ENCODE measurements around the gene SLC1A1.
A peak's percentile ranks its signal among the peaks of the same experiment; 100 is the strongest.
"Not testable (repeated sequence)": the region's sequence is repeated elsewhere in the genome, so short reads cannot be mapped to it uniquely, and the experiment has no call there.

SLC1A1 gene

DNA sequence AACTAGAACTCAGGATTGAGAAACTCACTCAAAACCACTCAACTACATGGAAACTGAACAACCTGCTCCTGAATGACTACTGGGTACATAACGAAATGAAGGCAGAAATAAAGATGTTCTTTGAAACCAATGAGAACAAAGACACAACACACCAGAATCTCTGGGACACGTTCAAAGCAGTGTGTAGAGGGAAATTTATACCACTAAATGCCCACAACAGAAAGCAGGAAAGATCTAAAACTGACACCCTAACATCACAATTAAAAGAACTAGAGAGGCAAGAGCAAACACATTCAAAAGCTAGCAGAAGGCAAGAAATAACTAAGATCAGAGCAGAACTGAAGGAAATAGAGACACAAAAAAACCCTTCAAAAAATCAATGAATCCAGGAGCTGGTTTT is 43.6 kb downstream of the SLC1A1 start:
- intact Hi-C loops (cut with DNase I); DNase-seq: not testable (repeated sequence)

DNA sequence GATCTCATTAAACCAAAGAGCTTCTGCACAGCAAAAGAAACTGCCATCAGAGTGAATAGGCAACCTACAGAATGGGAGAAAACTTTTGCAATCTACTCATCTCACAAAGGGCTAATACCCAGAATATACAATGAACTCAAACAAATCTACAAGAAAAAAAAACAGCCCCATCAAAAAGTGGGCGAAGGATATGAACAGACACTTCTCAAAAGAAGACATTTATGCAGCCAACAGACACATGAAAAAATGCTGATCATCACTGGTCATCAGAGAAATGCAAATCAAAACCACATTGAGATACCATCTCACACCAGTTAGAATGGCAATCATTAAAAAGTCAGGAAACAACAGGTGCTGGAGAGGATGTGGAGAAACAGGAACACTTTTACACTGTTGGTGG is 45.9 kb downstream of the SLC1A1 start:
- intact Hi-C loops (cut with DNase I); DNase-seq: not testable (repeated sequence)

DNA sequence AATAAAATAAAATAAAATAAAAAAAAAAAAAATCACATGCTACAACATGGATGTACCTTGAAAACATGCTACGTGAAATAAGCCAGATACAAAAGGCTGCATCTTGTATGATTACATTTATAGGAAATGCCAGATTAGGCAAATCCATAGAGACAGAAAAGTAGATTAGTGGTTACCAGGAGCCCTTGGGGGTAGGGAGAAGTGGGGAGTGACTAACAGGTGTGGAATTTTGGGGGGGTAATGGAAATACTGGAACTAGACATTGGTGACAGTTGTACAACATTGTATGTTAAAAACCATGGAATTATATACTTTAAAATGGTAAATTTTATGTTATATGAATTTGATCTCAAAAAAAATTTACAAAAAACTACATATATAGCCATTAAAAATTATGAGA is 47.3 kb downstream of the SLC1A1 start:
- no peak for DNase-seq
- intact Hi-C loops (cut with DNase I): no loop called here

DNA sequence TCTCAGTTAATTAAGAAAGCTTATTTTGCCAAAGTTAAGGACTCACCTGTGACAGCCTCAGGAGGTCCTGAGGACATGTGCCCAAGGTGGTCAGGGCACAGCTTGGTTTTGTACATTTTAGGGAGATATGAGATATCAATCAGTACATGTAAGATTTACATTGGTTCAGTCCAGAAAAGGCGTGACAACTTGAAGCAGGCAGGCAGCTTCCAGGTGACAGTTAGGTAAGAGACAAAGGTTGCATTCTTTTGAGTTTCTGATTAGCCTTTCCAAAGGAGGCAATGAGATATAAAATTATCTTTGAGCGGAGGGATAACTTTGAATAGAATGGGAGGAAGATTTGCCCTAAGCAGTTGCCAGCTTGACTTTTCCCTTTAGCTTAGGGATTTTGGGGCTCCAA is 47.8 kb downstream of the SLC1A1 start:
- intact Hi-C loops (cut with DNase I): no loop called here
- no peak for DNase-seq

DNA sequence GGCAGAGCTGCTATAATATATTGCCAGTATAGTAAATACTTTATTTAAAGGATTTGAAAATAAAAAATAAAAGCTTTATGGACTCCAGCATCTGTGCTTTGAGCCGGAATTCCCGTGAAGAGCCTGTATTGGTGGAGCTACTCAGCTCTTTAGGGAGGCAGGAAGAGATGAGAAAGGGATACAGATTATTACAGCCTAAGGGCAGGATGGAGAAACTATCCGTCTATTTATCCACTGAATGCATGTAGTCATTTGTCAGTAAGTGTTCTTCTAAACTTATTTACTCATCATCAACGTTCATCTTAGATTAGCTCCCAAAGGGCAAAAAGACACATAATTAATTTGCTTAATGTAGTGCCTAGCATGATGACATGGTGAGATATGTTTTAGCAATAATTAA is 48.4 kb downstream of the SLC1A1 start:
- DNase-seq: no peak
- intact Hi-C loops (cut with DNase I): no loop called here

DNA sequence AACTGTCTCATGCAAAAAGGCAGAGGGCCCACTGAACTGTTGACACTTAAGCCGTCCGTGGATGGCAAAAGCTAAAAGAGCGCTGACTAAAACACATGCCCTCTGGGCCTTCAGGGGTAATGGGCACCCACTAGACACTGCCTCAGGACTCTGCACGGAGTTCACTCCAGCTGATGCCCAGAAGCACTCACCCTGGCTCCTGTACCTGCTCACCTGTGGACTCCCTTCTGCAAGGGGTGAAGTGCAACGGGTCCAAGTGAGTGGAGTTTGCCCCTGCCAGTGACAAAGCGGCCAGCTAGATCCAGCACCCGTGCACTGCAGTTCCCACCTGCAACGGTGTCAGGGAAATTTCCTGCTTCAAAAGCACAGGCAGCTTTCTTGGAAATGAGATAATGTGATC is 50.2 kb downstream of the SLC1A1 start:
- no peak for DNase-seq
- intact Hi-C loops (cut with DNase I): no loop called here

DNA sequence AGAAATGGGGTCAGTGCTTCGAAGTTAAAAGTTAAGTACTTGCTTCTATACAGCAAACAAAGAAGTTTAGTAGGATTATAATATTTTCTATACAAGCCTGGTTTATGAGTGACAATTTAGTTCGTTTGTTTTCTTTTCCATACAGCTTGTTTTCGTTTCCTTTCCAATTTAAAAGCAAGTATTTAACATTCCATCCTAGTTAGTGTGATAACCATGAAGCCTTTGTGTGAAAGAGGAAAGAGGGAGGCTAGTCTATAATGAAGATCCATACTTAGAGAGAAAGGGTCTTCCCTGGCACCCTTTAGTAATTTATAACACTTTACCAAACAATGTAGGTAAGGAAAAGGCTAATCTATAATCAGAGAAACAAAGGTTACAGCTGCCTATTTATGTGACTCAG is 51.0 kb downstream of the SLC1A1 start:
- intact Hi-C loops (cut with DNase I): no loop called here
- no peak for DNase-seq

DNA sequence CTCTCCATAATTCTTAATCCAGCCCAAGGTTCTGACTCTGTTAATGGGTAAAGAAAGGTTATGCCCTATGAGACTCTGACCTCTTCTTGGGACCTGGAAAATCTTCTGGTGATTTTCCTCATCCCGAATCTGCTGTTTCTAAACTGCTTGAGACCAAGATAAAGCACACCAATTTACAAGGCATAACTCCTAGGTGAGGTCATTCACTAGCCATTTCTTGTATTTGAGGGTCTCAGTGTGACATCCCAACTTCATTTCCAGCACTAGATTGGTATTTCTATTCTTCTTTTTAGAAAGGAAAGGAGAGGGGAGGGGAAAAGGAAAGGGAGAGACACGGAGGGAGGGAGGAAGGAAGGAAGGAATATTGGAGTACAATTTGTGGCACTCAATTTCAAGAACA is 51.6 kb downstream of the SLC1A1 start:
- no peak for DNase-seq
- intact Hi-C loops (cut with DNase I): no loop called here

DNA sequence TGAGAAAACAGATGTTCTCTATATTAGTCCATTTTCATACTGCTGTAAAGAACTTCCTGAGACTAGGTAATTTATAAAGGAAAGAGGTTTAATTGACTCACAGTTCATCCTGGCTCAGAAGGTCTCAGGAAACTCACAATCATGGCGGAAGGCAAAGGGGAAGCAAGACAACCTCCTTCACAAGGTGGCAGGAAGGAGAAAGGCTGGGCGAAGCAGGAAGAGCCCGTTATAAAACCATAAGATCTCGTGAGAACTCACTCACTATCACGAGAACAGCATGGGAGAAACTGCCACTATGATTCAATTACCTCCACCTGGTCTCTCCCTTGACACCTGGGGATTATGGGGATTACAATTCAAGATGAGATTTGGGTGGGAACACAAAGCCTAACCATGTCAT is 54.4 kb downstream of the SLC1A1 start:
- intact Hi-C loops (cut with DNase I): not testable (repeated sequence)

DNA sequence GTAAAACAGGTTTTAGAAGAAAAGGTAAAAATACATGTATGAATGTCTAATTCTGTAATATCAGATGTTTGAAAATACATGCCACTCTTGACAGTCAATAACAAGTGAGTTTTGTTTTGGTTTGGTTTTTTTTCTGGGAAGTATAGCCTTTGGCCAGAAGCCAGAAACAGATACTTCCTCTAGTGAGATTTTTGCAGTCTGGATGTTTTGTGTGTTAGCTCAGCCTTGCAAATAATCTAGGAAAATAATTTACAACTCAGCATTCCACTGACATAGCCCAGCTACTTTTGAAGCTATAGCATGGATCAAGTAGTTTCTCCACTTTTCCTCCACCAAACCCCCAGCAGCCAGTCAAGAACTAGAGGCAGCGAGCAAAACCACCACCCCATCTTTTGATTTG is 56.7 kb downstream of the SLC1A1 start:
- intact Hi-C loops (cut with DNase I): no loop called here
- DNase-seq: no peak

More for the DNA sequence above, 54.4 kb downstream of the SLC1A1 start:
- not testable (repeated sequence) for DNase-seq

DNA sequence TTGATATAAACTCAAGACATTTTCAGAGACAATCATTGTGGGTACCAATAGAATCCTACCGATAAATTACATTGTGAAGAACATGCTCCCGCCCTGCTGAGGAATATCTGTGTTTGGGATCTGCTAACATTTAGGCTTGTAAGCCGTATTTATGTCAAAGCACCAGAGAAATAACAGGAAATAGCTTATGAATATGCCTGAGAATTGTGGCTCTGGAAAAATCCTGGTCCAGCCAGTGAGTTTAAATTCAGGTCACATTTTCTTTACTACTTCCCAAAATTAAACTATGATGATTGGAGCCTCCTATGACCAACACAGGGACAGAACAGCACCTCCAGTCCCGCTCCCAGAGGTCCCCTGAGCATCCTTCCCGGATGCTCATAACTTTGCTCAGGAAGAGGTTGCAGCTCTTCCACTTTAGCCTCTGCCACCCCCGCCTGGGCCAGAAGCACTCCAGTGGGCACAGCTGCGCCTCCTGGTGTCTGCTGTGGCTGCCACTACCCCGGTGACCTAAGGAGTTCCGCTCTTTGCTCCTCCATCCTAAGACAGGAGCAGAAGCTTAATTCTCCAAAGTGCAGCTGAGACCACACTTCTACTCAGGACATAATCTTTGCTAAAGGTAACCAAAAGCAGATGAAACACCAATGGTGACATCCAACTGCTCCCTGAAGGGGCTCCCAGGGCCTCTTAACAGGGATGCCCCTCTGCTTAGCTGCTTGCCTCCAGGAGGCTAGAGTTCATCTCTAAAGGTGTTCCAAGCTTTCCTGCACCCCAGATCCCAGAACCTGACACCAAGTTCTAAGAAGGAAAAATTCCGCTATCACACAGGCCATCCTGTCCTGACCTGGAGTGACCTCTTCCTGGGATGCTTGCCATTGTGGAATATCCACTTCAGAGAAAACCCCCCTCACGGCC is 58.8 kb downstream of the SLC1A1 start:
- intact Hi-C loops (cut with DNase I): no loop called here
- no peak for DNase-seq

DNA sequence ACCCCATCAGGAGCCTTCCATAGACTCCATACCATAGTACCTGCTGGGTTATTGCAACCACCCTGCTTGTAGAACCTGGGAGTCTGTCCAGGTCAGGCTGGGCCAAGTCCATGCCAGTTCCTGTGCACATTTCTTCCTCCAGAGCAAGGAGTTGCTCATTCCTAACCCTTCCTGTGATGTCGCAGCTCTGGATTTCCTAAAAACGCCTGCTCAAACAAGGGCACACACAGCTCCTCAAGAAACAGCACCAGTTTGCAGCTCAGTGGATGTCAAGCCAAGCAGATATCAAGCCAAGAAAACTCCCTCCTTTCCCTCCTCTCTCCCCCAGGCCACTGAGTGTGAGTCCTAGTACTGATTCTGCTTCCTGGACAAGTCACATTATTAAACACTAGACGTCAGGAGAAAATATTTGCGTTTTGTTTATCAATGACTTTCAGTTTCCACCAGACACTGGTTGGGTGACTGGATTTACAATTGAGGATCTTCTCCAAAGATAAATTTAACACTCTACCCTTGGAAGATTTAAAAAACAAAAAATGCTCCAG is 59.6 kb downstream of the SLC1A1 start:
- intact Hi-C loops (cut with DNase I): no loop called here
- no peak for DNase-seq

DNA sequence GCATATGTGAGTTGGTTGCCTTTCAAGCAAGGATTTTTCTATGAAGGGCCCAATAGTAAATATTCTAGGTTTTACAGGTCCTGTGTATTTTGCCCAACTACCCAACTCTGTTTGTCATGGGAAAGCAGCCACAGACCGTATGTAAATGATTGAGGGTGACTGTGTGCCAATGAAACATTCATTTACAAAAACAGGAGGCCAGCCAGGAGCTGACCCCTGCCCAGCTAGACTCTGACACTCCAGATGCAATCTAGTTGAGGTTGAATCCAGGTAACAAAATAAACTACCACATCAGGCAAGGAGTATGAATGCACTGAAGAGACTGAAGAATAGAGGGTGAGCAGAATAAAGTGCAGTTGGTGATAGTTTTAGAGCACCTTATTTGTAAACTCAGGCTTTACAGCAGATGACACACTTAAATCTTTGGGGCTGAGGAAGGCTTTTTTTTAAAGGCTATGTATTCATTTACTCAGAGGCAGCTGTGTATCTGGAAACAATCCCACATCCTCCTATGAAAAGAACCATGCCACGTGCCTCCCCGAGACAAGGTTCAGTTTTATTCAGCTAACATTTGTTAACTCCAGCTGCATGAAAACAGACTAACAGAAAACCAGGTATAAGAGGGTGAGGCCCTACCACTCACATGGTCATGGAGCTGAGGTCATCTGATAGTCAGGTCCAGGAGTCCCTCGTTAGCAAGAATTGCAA is 60.7 kb downstream of the SLC1A1 start:
- DNase-seq: no peak
- intact Hi-C loops (cut with DNase I): no loop called here

DNA sequence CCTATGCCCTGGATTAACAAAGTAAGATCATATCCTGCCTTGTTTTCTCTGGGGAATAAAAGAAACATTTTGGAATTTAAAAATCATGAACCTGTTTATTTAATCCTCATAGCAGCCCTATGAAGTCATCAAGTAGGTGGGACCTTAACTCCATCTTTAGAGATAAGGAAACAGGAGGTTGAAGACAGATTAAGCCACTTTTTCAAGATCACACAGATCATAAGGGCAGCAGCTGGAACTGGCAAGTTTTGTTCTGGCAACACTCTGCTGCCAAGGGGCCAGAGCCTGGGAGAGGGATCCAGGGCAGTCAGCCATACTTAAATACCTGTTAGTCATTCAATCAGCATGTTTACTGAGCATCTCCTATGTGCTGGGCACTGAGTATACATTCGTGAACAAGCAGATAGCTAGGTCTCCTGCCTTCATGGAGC is 63.7 kb downstream of the SLC1A1 start:
- DNase-seq: no peak
- intact Hi-C loops (cut with DNase I): no loop called here

DNA sequence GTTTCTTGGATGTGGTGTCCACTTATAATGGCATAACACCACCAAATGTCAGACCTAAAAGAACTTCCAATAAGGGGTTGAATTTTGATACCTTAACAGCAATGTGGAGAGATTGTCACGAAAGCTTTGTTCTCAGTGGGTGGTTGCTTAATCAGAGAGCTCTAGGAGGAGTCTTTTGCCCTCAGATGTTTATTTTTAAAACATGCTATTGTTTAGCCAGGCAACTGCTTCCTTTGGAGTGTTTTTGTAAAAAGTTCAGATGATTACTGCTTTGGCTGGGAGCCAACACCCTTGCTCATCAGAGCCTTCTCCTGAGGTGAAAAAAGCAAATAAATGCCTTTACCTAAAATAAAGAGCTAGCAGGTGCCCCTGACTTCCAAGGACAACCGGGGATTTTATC is 65.0 kb downstream of the SLC1A1 start:
- intact Hi-C loops (cut with DNase I): no loop called here
- peak in 3 of 42 donors; percentile 14 to 36 (median 30) for DNase-seq

DNA sequence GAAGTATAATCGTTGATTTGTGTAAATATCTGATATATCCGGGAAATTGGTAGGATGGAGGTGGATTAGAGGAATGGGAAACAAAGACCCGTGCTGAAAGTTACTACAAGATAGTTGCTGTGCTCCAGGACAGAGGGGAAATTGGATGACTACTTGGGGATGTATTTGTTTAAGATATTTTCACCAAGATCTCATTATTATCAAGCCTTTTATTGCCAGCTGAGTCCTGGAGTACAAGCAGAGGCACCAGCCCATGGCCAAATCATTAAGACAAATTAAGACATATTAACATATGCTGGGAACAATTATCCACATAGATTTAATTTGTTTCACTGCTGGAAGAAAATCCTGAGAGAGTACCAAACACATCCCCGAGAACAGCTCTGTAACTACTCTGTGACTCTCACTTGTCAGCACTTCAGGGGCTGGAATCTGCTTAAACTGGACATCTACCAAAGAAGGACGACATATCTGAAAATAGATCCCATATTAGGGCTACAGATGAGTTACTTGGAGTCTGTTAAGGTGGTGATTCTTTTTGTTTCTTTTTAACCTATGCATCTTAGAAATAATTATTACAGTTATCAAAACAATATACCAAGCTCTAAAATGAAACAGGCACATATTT is 68.2 kb downstream of the SLC1A1 start:
- no peak for DNase-seq
- intact Hi-C loops (cut with DNase I): no loop called here

DNA sequence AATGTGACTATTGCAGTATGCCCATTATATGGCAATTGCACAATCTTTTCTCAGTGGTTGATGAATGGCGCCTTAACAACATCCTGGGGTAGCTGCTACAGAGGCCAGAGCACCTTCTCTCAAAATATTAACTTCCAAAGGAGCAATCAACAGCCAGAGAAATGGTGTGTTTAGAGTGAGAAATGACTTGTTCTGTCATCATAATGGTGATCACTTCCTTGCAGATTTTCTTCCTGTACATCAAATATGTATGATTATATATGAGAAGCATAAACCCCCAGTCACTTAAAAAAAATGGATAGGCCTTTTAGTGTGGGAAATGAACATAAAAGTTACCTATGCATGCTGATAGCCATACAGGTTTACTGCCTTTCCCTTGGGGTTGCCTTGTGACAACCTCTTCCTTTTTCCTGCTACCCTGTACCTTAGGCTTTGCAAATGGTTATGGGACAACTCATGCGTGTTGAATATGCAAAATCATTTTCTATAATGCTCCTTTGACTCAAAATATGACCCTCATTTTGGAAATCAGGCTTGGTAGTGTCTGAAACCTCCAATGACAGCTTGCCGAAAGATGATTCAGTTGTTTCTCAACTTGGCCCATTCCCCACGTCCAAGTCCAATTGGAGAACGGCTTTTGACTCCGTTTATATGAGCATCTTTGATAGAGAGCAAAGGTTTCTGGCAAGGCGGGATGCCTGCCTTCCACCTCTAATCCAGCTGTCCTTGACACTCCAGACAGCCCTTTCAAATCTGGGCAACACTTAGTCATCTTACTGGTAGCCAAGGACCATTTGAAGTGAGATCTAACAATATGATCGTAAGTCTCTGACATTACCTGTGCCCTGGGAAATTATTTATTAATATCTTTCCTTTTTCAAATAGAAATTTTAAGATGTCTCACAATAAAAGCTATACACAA is 69.3 kb downstream of the SLC1A1 start:
- DNase-seq: no peak
- intact Hi-C loops (cut with DNase I): no loop called here

DNA sequence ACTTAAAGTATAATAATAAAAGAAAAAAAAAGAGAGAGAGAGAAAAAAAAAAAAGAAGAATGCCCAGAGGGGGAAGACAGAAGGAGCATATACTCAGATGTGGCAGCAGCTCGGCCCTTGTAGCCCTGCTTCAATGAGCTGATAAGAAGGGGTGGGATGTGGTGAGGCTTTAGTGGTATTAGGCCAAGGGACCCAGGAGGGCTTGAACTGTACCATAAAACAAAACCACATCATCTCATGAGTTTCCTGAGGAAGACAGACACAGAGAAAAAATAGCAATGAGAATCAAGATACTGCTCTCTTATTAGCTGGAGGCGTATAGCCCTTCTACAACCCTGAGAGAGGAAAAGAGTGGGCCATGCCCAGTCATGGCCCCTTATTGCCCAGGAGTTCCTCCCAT is 72.8 kb downstream of the SLC1A1 start:
- intact Hi-C loops (cut with DNase I): no loop called here
- DNase-seq: peak in 1 of 42 donors; percentile 22

DNA sequence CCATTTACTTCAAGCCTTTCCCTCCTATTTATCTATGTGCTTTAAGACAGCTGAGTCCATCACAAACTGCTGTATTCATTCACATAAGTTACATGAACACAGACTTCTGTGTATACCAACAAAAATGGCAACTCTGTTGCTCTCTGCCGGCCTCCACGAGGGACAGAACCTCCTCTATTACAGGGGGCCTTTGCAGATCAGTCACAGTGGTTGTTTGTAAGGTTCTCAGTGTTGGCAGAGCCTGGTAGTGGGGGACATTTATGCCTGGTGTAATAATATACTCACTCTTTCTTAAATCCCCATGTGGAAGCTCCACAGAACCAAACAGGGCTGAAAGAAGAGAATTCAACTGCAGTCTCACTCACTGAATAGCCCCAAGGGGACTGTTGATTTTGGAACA is 76.5 kb downstream of the SLC1A1 start:
- intact Hi-C loops (cut with DNase I): no loop called here
- DNase-seq: peak in 13 of 42 donors; percentile 6 to 52 (median 26)

Measured in head of caudate nucleus (tissue), 42 donors.